ENCODE measurements around the gene ATCAY.

DNA sequence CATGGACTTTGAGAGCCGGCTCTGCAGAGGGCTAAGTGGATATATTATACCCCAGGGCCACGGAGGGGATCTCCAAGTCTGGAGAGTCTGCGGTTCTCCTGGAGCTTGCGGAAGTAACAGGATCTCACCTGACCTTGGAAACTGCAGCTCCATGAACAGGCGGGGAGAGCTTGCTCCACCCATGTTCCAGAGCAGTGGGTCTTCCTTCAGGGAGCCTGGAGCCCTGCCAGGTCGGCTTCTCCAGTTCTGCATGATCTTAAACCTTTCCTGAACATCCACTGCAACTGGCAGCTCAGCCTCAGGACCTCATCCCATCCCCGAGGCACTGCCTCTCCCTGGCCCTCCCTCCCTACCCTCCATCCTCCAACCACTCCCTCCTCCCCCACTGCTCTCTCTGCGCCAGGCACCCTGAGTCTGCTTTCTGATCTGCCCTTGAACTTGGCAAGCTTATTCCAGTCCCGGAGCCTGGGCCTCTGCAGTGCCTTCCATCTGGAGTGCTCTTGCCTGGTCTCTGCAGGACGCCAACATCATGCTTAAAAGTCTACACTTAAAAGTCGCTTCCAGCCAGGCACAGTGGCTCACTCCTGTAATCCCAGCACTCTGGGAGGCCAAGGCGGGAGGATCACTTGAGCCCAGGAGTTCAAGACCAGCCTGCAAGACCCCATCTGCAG lies 13.2 kb downstream of the ATCAY start:
- TF ChIP-seq, protein P1, sequence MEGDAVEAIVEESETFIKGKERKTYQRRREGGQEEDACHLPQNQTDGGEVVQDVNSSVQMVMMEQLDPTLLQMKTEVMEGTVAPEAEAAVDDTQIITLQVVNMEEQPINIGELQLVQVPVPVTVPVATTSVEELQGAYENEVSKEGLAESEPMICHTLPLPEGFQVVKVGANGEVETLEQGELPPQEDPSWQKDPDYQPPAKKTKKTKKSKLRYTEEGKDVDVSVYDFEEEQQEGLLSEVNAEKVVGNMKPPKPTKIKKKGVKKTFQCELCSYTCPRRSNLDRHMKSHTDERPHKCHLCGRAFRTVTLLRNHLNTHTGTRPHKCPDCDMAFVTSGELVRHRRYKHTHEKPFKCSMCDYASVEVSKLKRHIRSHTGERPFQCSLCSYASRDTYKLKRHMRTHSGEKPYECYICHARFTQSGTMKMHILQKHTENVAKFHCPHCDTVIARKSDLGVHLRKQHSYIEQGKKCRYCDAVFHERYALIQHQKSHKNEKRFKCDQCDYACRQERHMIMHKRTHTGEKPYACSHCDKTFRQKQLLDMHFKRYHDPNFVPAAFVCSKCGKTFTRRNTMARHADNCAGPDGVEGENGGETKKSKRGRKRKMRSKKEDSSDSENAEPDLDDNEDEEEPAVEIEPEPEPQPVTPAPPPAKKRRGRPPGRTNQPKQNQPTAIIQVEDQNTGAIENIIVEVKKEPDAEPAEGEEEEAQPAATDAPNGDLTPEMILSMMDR (IDR thresholded peaks at IDR 0.05 in 8 of 11, conservative IDR thresholded peaks at IDR 0.05 in 3 of 11), result no peak
- TF ChIP-seq POLR2AphosphoS5 (IDR thresholded peaks at IDR 0.05), result no peak
